ENCODE data around the gene GNAZ.

DNA sequence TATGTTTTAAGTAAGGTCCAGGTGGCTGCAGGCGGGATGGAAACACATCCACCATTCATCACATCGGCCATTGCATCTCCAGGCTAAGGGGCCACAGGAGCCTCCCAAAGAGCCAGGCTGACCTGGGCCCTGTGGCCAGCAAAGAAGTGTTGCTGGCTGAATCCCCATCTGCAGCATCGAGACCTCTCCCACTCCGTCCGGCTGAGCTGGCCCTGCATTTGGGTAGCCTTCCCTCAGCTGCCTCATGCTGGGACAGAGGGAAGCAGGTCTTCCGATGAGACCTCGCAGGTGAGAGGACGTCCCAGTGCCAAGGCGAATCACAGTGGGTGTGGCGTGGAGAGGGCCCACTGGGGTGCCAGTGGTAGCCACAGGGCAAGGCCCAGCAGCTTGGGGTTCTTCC, 47.0 kb downstream of the GNAZ start:
- TF ChIP-seq EZH2 (IDR thresholded peaks at IDR 0.05; ENCODE audit: low read depth): no peak
- TF ChIP-seq, protein P1, sequence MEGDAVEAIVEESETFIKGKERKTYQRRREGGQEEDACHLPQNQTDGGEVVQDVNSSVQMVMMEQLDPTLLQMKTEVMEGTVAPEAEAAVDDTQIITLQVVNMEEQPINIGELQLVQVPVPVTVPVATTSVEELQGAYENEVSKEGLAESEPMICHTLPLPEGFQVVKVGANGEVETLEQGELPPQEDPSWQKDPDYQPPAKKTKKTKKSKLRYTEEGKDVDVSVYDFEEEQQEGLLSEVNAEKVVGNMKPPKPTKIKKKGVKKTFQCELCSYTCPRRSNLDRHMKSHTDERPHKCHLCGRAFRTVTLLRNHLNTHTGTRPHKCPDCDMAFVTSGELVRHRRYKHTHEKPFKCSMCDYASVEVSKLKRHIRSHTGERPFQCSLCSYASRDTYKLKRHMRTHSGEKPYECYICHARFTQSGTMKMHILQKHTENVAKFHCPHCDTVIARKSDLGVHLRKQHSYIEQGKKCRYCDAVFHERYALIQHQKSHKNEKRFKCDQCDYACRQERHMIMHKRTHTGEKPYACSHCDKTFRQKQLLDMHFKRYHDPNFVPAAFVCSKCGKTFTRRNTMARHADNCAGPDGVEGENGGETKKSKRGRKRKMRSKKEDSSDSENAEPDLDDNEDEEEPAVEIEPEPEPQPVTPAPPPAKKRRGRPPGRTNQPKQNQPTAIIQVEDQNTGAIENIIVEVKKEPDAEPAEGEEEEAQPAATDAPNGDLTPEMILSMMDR (conservative IDR thresholded peaks at IDR 0.05): no peak
